ENCODE measurements around the gene CCL13. TPM values are rescaled to one million over a fixed set of nuclear protein-coding genes. Genes with fewer than 3 reads are reported as not detected.

The CCL13 gene
- total RNA-seq, 2 experiments from 2014 or later, result not detected

Other genes with a start within 250 kb of the CCL13 start
- gene CCL2, start 101.2 kb upstream of the CCL13 start, total RNA-seq, result not detected
- not detected for gene CCL7, start 86.3 kb upstream of the CCL13 start, total RNA-seq
- gene CCL11, start 70.7 kb upstream of the CCL13 start, total RNA-seq, result not detected
- not detected for gene CCL8, start 37.0 kb upstream of the CCL13 start, total RNA-seq
- gene CCL1, start 6.8 kb downstream of the CCL13 start, total RNA-seq, result not detected
- not detected for gene TMEM132E, start 223.1 kb downstream of the CCL13 start, total RNA-seq

All from activated naive CD4-positive, alpha-beta T cell treated with anti-CD3 and anti-CD28 coated beads for 36 hours (primary cell).